ENCODE measurements around the gene SH3RF1.

The SH3RF1 gene

GRCh38 chr4:169128902-169129301 lies 141.9 kb downstream of the SH3RF1 start:
- no peak overlapping the region for H3K4me3 ChIP-seq (ENCODE audit: control insufficient read depth, low read depth, low read length)
- peak; percentile 71 for DNase-seq (ENCODE audit: low read depth)
- no peak for TF ChIP-seq CTCF (IDR thresholded peaks at IDR 0.05; ENCODE audit: control insufficient read depth, insufficient read depth, low read depth, low read length, missing control alignments)

GRCh38 chr4:169127314-169127713 lies 143.4 kb downstream of the SH3RF1 start:
- H3K4me3 ChIP-seq (ENCODE audit: control insufficient read depth, low read depth, low read length) = no peak overlapping the region
- no peak for TF ChIP-seq CTCF (IDR thresholded peaks at IDR 0.05; ENCODE audit: control insufficient read depth, insufficient read depth, low read depth, low read length, missing control alignments)
- no peak for DNase-seq (ENCODE audit: low read depth)

GRCh38 chr4:169124661-169125060 lies 146.1 kb downstream of the SH3RF1 start:
- no peak overlapping the region for H3K4me3 ChIP-seq (ENCODE audit: control insufficient read depth, low read depth, low read length)
- DNase-seq (ENCODE audit: low read depth) = no peak
- TF ChIP-seq CTCF (IDR thresholded peaks at IDR 0.05; ENCODE audit: control insufficient read depth, insufficient read depth, low read depth, low read length, missing control alignments) = no peak

GRCh38 chr4:169122422-169122821 lies 148.3 kb downstream of the SH3RF1 start:
- no peak overlapping the region for H3K4me3 ChIP-seq (ENCODE audit: control insufficient read depth, low read depth, low read length)
- no peak for TF ChIP-seq CTCF (IDR thresholded peaks at IDR 0.05; ENCODE audit: control insufficient read depth, insufficient read depth, low read depth, low read length, missing control alignments)
- no peak for DNase-seq (ENCODE audit: low read depth)

GRCh38 chr4:169121861-169122382 lies 148.8 kb downstream of the SH3RF1 start:
- DNase-seq (ENCODE audit: low read depth) = no peak
- H3K4me3 ChIP-seq (ENCODE audit: control insufficient read depth, low read depth, low read length) = no peak overlapping the region
- TF ChIP-seq CTCF (IDR thresholded peaks at IDR 0.05; ENCODE audit: control insufficient read depth, insufficient read depth, low read depth, low read length, missing control alignments) = no peak

- no peak for DNase-seq (ENCODE audit: low read depth)
- no peak for TF ChIP-seq CTCF (IDR thresholded peaks at IDR 0.05; ENCODE audit: control insufficient read depth, insufficient read depth, low read depth, low read length, missing control alignments)
- H3K4me3 ChIP-seq (ENCODE audit: control insufficient read depth, low read depth, low read length) = no peak overlapping the region
Measured at GRCh38 chr4:169120624-169121023, 150.1 kb downstream of the SH3RF1 start.

GRCh38 chr4:169119536-169119935 lies 151.2 kb downstream of the SH3RF1 start:
- H3K4me3 ChIP-seq (ENCODE audit: control insufficient read depth, low read depth, low read length) = no peak overlapping the region
- TF ChIP-seq CTCF (IDR thresholded peaks at IDR 0.05; ENCODE audit: control insufficient read depth, insufficient read depth, low read depth, low read length, missing control alignments) = no peak
- no peak for DNase-seq (ENCODE audit: low read depth)

Data from AG09309 (cell line).